Immature natural killer cell (primary cell): ENCODE data around the gene SRPK3. TPM values are rescaled to one million over a fixed set of nuclear protein-coding genes. Genes with fewer than 3 reads are reported as not detected.
A peak's percentile ranks its signal among the peaks of the same experiment; 100 is the strongest.
"Not testable (repeated sequence)": the region's sequence is repeated elsewhere in the genome, so short reads cannot be mapped to it uniquely, and the experiment has no call there.

ENCODE experiments used
- DNase-seq, 3 donors: peaks; one replicate each; pipeline ENCODE4 v3.0.0; 2022; ENCODE audit warnings: mixed read lengths in 1 of 3
- H3K27ac Mint-ChIP-seq, 6 donors: one replicate each; pipeline ENCODE4 v1.8.0; 2020; ENCODE audit warnings: mixed read lengths in 6 of 6, mild to moderate bottlenecking in 5 of 6, inconsistent platforms in 4 of 6, moderate library complexity in 3 of 6
- H3K27me3 Mint-ChIP-seq, 3 donors: one replicate each; pipeline ENCODE4 v1.8.0; 2020 to 2021; ENCODE audit warnings: low read depth in 3 of 3, mild to moderate bottlenecking in 3 of 3, mixed read lengths in 3 of 3, moderate library complexity in 3 of 3, inconsistent platforms in 1 of 3
- H3K36me3 Mint-ChIP-seq, 3 donors: one replicate each; pipeline ENCODE4 v1.8.0; 2020; ENCODE audit warnings: mixed read lengths in 3 of 3, inconsistent platforms in 2 of 3, mild to moderate bottlenecking in 2 of 3
- H3K4me1 Mint-ChIP-seq, 2 donors: one replicate each; pipeline ENCODE4 v1.8.0; 2020; ENCODE audit warnings: inconsistent platforms in 2 of 2, mild to moderate bottlenecking in 2 of 2, mixed read lengths in 2 of 2, moderate library complexity in 1 of 2
- H3K4me3 Mint-ChIP-seq, 5 donors: one replicate each; pipeline ENCODE4 v1.8.0; 2020; ENCODE audit warnings: mild to moderate bottlenecking in 5 of 5, mixed read lengths in 5 of 5, inconsistent platforms in 3 of 5, moderate library complexity in 3 of 5
- H3K9me3 Mint-ChIP-seq, 6 donors: one replicate each; pipeline ENCODE4 v1.8.0; 2020; ENCODE audit warnings: mild to moderate bottlenecking in 6 of 6, mixed read lengths in 6 of 6, inconsistent platforms in 4 of 6, moderate library complexity in 3 of 6
- polyA plus RNA-seq, 3 donors: library from polyadenylated mRNA; unstranded; fragments of 300-500 nt; fragmentation: Illumina TruSeq; gene quantifications; one replicate each; pipeline ENCODE4 v1.2.3, GENCODE V29; 2021

Gene SRPK3
- polyA plus RNA-seq, 3 donors from 2014 or later: not detected

- Mint-ChIP-seq H3K9me3 (peaks cover 0 to 2% (median 0%) of the 10 kb centered on the region in 6 donors), H3K4me3 (no peak overlapping the region), H3K36me3 (no peaks in the 10 kb centered on the region), H3K27me3 (peaks cover 0 to 2% (median 0%) of the 10 kb centered on the region in 3 donors), H3K4me1 (peaks cover 0 to 4% of the 10 kb centered on the region in 2 donors), H3K27ac (no peak overlapping the region)
- DNase-seq: no peak
Measured at GRCh38 chrX:153804621-153805020, 23.8 kb downstream of the SRPK3 start.

- Mint-ChIP-seq H3K27me3 (peaks cover 0 to 2% (median 0%) of the 10 kb centered on the region in 3 donors), H3K36me3 (no peaks in the 10 kb centered on the region), H3K27ac (peak overlapping the region in 1 of 6 donors; percentile 17), H3K4me1 (peaks cover 0 to 6% of the 10 kb centered on the region in 2 donors), H3K9me3 (peaks cover 0 to 2% (median 0%) of the 10 kb centered on the region in 6 donors), H3K4me3 (no peak overlapping the region)
- DNase-seq: no peak
Measured at GRCh38 chrX:153805436-153805835, 24.6 kb downstream of the SRPK3 start.

- no peak overlapping the region for H3K4me3 Mint-ChIP-seq
- H3K27me3 Mint-ChIP-seq: no peaks in the 10 kb centered on the region
- H3K36me3 Mint-ChIP-seq: no peaks in the 10 kb centered on the region
- no peak overlapping the region for H3K27ac Mint-ChIP-seq
- H3K9me3 Mint-ChIP-seq: peaks cover 0 to 2% (median 0%) of the 10 kb centered on the region in 6 donors
- peaks cover 0 to 14% of the 10 kb centered on the region in 2 donors for H3K4me1 Mint-ChIP-seq
- no peak for DNase-seq
Measured at GRCh38 chrX:153806999-153807575, 26.2 kb downstream of the SRPK3 start.

GRCh38 chrX:153807976-153808375, 27.1 kb downstream of the SRPK3 start:
- peaks cover 0 to 3% (median 0%) of the 10 kb centered on the region in 3 donors for H3K27me3 Mint-ChIP-seq
- no peaks in the 10 kb centered on the region for H3K36me3 Mint-ChIP-seq
- DNase-seq: no peak
- H3K27ac Mint-ChIP-seq: no peak overlapping the region
- peaks cover 0 to 21% of the 10 kb centered on the region in 2 donors for H3K4me1 Mint-ChIP-seq
- H3K9me3 Mint-ChIP-seq: peaks cover 0 to 2% (median 0%) of the 10 kb centered on the region in 6 donors
- H3K4me3 Mint-ChIP-seq: no peak overlapping the region

- Mint-ChIP-seq H3K9me3 (no peaks in the 10 kb centered on the region), H3K27ac (no peak overlapping the region), H3K27me3 (peaks cover 6 to 10% (median 8%) of the 10 kb centered on the region in 3 donors), H3K4me1 (peaks cover 21 to 49% of the 10 kb centered on the region in 2 donors), H3K36me3 (no peaks in the 10 kb centered on the region), H3K4me3 (no peak overlapping the region)
- no peak for DNase-seq
Measured at GRCh38 chrX:153812220-153812619, 31.4 kb downstream of the SRPK3 start.

GRCh38 chrX:153813161-153813560, 32.3 kb downstream of the SRPK3 start:
- peak overlapping the region in 3 of 6 donors; percentile 23 to 63 (median 39) for H3K27ac Mint-ChIP-seq
- peaks cover 28 to 59% of the 10 kb centered on the region in 2 donors for H3K4me1 Mint-ChIP-seq
- H3K27me3 Mint-ChIP-seq: peaks cover 9 to 15% (median 10%) of the 10 kb centered on the region in 3 donors
- H3K36me3 Mint-ChIP-seq: no peaks in the 10 kb centered on the region
- DNase-seq: no peak
- no peaks in the 10 kb centered on the region for H3K9me3 Mint-ChIP-seq
- no peak overlapping the region for H3K4me3 Mint-ChIP-seq

GRCh38 chrX:153814591-153815315, 33.9 kb downstream of the SRPK3 start:
- no peaks in the 10 kb centered on the region for H3K36me3 Mint-ChIP-seq
- H3K4me3 Mint-ChIP-seq: peak overlapping the region; percentile 20 to 58 (median 33)
- H3K9me3 Mint-ChIP-seq: no peaks in the 10 kb centered on the region
- peak overlapping the region; percentile 19 to 86 (median 79) for H3K27ac Mint-ChIP-seq
- peaks cover 34 to 68% of the 10 kb centered on the region in 2 donors for H3K4me1 Mint-ChIP-seq
- peaks cover 10 to 16% (median 10%) of the 10 kb centered on the region in 3 donors for H3K27me3 Mint-ChIP-seq
- DNase-seq: no peak

GRCh38 chrX:153816831-153817690, 36.2 kb downstream of the SRPK3 start:
- H3K9me3 Mint-ChIP-seq: no peaks in the 10 kb centered on the region
- peak overlapping the region; percentile 62 to 85 (median 75) for H3K4me3 Mint-ChIP-seq
- no peaks in the 10 kb centered on the region for H3K36me3 Mint-ChIP-seq
- H3K4me1 Mint-ChIP-seq: peaks cover 53 to 76% of the 10 kb centered on the region in 2 donors
- peaks cover 14 to 27% (median 24%) of the 10 kb centered on the region in 3 donors for H3K27me3 Mint-ChIP-seq
- peak overlapping the region; percentile 60 to 93 (median 90) for H3K27ac Mint-ChIP-seq
- DNase-seq: peak; percentile 82 to 83 (median 83)

GRCh38 chrX:153818064-153818463, 37.2 kb downstream of the SRPK3 start:
- H3K9me3 Mint-ChIP-seq, H3K36me3 Mint-ChIP-seq, DNase-seq: not testable (repeated sequence)
- H3K27me3 Mint-ChIP-seq: peaks cover 20 to 27% (median 25%) of the 10 kb centered on the region in 3 donors
- H3K4me3 Mint-ChIP-seq: peak overlapping the region; percentile 27 to 80 (median 62)
- peaks cover 63 to 76% of the 10 kb centered on the region in 2 donors for H3K4me1 Mint-ChIP-seq
- peak overlapping the region in 5 of 6 donors; percentile 60 to 93 (median 89) for H3K27ac Mint-ChIP-seq

- H3K4me1 Mint-ChIP-seq: peaks cover 67 to 74% of the 10 kb centered on the region in 2 donors
- peaks cover 20 to 28% (median 26%) of the 10 kb centered on the region in 3 donors for H3K27me3 Mint-ChIP-seq
- peak; percentile 79 to 81 (median 81) for DNase-seq
- peak overlapping the region; percentile 69 to 89 (median 84) for H3K27ac Mint-ChIP-seq
- no peaks in the 10 kb centered on the region for H3K9me3 Mint-ChIP-seq
- no peaks in the 10 kb centered on the region for H3K36me3 Mint-ChIP-seq
- H3K4me3 Mint-ChIP-seq: peak overlapping the region; percentile 64 to 78 (median 70)
Measured at GRCh38 chrX:153818571-153819383, 37.9 kb downstream of the SRPK3 start.

- no peak for DNase-seq
- no peaks in the 10 kb centered on the region for H3K36me3 Mint-ChIP-seq
- H3K27me3 Mint-ChIP-seq: peaks cover 20 to 29% (median 24%) of the 10 kb centered on the region in 3 donors
- peak overlapping the region; percentile 65 to 89 (median 84) for H3K27ac Mint-ChIP-seq
- H3K4me3 Mint-ChIP-seq: peak overlapping the region; percentile 64 to 78 (median 66)
- H3K4me1 Mint-ChIP-seq: peaks cover 71 to 80% of the 10 kb centered on the region in 2 donors
- H3K9me3 Mint-ChIP-seq: no peaks in the 10 kb centered on the region
Measured at GRCh38 chrX:153819384-153820040, 38.7 kb downstream of the SRPK3 start.

GRCh38 chrX:153820601-153821000, 39.8 kb downstream of the SRPK3 start:
- Mint-ChIP-seq H3K9me3 (no peaks in the 10 kb centered on the region), H3K4me1 (peaks cover 73 to 82% of the 10 kb centered on the region in 2 donors), H3K27ac (peak overlapping the region; percentile 89 to 94 (median 92)), H3K36me3 (no peaks in the 10 kb centered on the region), H3K27me3 (peaks cover 20 to 29% (median 24%) of the 10 kb centered on the region in 3 donors), H3K4me3 (peak overlapping the region; percentile 64 to 84 (median 77))
- DNase-seq: no peak
